ENCODE results near the gene SH3PXD2A.
"Not testable (repeated sequence)": the region's sequence is repeated elsewhere in the genome, so short reads cannot be mapped to it uniquely, and the experiment has no call there.

SH3PXD2A gene

GRCh38 chr10:103739039-103739764, 116.2 kb downstream of the SH3PXD2A start:
- no peak for DNase-seq

- DNase-seq, result no peak
Observed at GRCh38 chr10:103737735-103738367, 117.5 kb downstream of the SH3PXD2A start.

- DNase-seq, result no peak
Observed at GRCh38 chr10:103736763-103737162, 118.6 kb downstream of the SH3PXD2A start.

DNA sequence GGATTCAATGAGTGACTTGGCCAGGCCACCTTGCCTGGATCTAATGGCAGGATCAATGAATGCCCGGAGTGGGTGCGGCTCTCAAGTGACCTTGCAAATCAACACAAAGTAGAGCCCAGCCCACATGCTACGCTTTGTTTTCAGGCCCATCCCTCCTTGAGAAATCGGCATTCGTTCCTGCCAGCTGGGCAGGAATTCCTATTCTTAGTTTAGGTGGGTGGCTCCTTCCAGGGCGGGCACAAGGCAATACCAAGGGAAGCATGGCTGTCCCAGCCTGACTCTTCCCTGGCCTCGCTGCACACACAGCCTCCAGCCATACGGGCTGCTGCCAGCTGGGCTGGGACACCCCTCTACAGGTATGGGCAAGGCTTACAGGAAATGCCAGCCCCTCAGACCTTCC, 119.3 kb downstream of the SH3PXD2A start:
- DNase-seq, result no peak

GRCh38 chr10:103734731-103735130, 120.6 kb downstream of the SH3PXD2A start:
- DNase-seq, result no peak

DNA sequence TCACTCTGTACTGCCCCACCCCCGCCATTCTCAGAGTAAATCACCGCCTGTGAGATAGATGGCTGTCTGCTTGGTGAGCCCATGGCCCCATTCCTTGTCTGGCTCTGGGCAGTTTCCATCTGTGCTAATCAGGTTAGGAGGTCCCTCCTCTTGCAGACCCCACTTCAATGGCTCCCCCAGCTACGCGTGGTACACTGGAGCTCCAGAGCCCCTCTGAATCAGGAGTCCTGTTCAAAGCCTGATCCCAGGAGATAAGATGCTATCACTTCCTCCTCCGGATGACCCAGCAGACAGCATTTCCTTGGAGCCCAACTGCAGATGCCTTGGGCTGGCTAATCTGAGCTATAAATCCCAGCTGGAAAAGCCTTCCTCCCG, 122.3 kb downstream of the SH3PXD2A start:
- DNase-seq, result no peak

DNA sequence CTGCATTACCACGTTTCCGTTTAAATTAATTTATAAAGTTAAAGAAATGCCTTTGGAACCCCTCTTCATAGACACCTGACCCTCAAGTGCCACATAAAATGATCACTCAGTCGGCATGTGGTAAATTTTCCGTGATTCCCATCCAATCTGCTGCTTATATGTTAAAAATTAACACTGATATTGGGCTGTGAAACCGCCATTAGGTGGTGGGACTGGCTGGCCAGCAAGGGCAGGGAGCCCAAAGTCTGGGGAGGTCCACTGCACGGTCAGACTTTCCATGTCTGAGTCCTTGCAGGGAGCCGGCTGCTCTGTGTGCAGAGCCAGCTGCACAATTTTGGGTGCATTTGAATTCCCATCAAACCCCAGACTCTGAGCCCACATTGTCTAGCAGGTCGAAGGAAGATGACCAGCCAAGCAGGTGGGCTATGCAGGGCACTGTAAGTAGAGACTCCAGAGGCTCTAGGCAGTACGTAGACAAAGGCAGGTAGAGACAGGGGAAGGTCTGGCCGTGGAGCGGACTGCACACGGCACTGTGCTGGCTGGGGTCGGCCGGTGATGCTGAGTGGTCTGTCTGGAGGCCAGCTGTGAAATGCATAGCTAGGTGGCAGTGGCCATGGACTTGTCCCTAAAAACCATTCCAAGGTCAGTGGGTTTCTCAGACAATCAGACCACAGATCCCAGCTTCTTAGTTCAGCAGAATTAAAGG, 122.9 kb downstream of the SH3PXD2A start:
- no peak for DNase-seq

- DNase-seq, result no peak
Observed at GRCh38 chr10:103731609-103732270, 123.6 kb downstream of the SH3PXD2A start.

- DNase-seq, result not testable (repeated sequence)
Observed at GRCh38 chr10:103731026-103731425, 124.3 kb downstream of the SH3PXD2A start.

- no peak for DNase-seq
Observed at GRCh38 chr10:103729851-103730250, 125.5 kb downstream of the SH3PXD2A start.

- DNase-seq, result no peak
Observed at GRCh38 chr10:103727991-103728689, 127.2 kb downstream of the SH3PXD2A start.

DNA sequence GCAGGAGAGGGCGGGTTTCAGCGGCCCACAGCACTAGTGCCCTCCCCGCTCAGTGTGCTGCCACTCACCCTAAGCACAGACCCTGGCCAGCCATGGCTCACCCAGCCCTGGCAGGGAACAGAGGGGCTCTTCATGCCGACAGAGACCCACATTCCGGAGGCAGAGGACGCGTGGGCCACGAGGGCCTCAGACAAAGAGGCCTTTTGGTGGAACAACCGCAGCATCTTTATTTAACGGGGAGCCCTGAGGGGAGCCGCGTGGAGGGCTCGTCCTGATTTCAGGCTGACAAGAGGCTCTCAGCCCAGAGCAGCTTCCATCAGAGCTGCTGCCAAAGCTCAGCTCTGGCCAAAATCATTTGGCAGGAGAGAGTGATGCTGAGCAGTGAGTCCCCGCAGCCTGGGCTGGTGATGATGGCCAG, 127.8 kb downstream of the SH3PXD2A start:
- no peak for DNase-seq

GRCh38 chr10:103726637-103727036, 128.7 kb downstream of the SH3PXD2A start:
- DNase-seq, result no peak

GRCh38 chr10:103725242-103725641, 130.1 kb downstream of the SH3PXD2A start:
- DNase-seq, result no peak

DNA sequence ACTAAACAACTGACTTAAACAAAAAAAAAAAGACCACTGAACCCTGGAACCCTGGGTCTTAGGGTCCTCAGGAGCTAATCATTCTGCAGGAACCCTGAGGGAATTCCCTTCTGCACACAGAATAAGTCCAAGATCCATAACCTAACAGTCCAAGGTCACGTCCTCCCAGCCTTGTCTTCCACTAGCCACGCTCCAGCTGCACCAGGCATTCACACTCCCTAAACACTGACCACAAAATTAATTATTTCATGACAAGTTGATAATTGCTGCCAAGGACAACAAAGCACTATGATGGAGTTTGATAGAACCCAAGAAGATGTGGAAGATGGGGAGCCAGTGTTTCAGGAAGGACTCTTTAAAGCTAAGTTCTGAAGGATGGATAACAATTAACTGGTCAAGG, 130.6 kb downstream of the SH3PXD2A start:
- no peak for DNase-seq

DNA sequence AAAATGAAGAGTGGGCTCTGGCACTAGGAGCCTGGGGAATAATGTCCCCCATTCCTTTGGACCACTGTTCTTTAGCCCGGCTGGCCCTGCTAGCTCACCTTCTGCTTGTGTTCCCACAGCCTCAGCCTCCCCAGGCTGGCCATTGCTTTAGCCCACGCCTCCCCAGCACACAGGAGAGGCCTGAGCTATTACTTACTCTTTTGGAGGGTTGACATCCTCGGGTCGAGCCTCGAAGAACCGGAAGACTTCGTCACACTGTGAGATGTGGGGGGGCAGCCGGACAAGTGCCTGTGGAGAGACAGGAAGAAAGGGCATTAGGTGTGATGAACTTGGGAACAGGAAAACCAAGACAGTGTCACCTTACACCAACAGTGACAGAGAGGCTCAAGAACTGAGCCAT, 131.3 kb downstream of the SH3PXD2A start:
- DNase-seq, result no peak

DNA sequence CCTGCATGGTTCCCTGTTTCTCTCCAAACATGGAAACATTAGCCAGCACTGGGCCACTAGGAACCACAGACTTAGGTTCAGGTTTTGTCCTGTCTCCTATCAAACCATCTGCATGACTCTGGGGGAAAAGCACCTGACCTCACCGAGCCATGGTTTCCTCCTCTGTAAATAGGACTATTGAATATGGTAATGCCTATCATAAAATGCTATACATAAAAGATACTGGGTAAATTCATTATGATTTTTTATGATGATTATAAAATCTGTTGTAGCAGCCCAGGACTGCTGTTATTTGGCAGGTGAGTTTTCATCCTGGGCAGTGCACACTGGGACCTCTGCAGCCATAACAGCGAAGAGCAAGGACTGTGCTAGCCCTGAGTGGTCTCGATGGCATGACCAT, 131.8 kb downstream of the SH3PXD2A start:
- no peak for DNase-seq

DNA sequence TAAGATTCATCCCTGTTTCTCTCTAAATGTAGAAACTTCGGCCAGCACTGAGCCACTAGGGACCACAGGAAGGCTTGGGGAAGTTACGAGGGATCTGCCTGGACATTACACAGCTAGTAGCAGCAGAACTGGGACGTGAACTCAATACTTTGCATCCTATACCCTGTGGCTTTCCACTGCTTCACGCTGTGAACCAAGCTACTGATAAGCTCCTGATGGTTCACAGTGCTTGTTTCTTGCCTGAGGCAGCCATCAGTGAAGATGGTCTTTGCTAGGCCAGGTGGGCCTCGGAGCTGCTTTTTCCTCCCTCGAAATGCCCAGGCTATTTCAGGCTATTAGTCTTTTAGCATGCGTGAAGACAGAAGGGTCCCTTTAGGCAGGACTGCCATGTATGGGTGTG, 132.7 kb downstream of the SH3PXD2A start:
- DNase-seq, result no peak

DNA sequence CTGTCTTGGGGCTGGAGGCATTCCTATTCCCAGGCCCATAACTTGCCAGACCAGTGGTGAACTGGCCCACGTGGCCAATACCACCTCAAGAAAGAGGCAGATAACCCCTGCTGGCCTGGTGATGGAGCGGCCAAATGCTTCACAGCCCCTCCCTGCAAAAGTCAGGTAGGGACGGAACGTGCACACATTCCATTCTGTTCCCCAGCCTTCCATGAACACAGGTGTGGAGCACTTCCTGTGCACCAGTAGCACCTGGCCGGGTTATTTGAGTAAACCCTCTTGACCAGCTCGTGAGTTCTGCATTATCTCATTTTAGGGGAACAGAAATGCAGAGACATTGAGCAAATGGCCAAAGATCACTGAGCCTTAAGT, 134.4 kb downstream of the SH3PXD2A start:
- no peak for DNase-seq

- no peak for DNase-seq
Observed at GRCh38 chr10:103720328-103720963, 134.9 kb downstream of the SH3PXD2A start.

GRCh38 chr10:103719036-103719435, 136.3 kb downstream of the SH3PXD2A start:
- DNase-seq, result no peak

- no peak for DNase-seq
Observed at GRCh38 chr10:103718247-103718620, 137.1 kb downstream of the SH3PXD2A start.
